Endothelial cell of coronary artery (primary cell): ENCODE measurements around the gene ACER3. TPM values are rescaled to one million over a fixed set of nuclear protein-coding genes. Genes with fewer than 3 reads are reported as not detected.

Experiments used
- total RNA-seq: library from RNA; depleted of rRNA; stranded (reverse); fragments of >200 nt; gene quantifications from 2 replicates; pipeline ENCODE4 v1.2.3, GENCODE V29; 2014

The ACER3 gene
- 9.8 and 17.3 TPM in 2 replicates for total RNA-seq

GRCh38 chr11:76860539-76861475 lies at the start of gene ACER3:
ACER3 (plus strand) TSS chr11:76860918; CDS start chr11:76860977, 59 bp downstream.

GRCh38 chr11:77066229-77067042 lies 205.7 kb downstream of the ACER3 start, which contains the start of gene CAPN5:
CAPN5 (plus strand) TSS chr11:77066971; CDS start chr11:77084887, 17,916 bp downstream.

Other genes with a start within 250 kb of the ACER3 start
- 20.5 and 78.2 TPM in 2 replicates for gene LRRC32, start 190.2 kb upstream of the ACER3 start, total RNA-seq
- gene TSKU, start 77.6 kb upstream of the ACER3 start, total RNA-seq = 6.0 and 6.4 TPM in 2 replicates
- gene B3GNT6, start 173.5 kb downstream of the ACER3 start, total RNA-seq = not detected in 2 replicates
- gene CAPN5, start 206.1 kb downstream of the ACER3 start, total RNA-seq = 9.6 and 15.7 TPM in 2 replicates
- gene OMP, start 241.9 kb downstream of the ACER3 start, total RNA-seq = 0.45 and 0.56 TPM in 2 replicates